Mesenchymal stem cell (in vitro differentiated cells and primary cell): ENCODE results near the gene TIAM1.

ENCODE experiments used
- DNase-seq: peaks from one replicate; pipeline ENCODE4 v3.0.0-alpha.2; 2013
- H2AFZ ChIP-seq: one replicate; pipeline ENCODE4 v1.6.1; 2013; ENCODE audit warnings: low read depth, mild to moderate bottlenecking, control low read depth, inconsistent platforms, low read length, moderate library complexity
- H2AK5ac ChIP-seq: 2 replicates; pipeline ENCODE4 v1.6.1; 2013; ENCODE audit warnings: low read length, moderate library complexity, mild to moderate bottlenecking, inconsistent platforms; ENCODE audit not compliant: severe bottlenecking
- H2BK120ac ChIP-seq: one replicate; pipeline ENCODE4 v1.6.1; 2013; ENCODE audit warnings: low read depth, mild to moderate bottlenecking, inconsistent platforms, low read length, moderate library complexity
- H2BK12ac ChIP-seq, 2 experiments: one replicate each; pipeline ENCODE4 v1.6.1; 2013; ENCODE audit warnings: inconsistent platforms in 2 of 2, low read length in 2 of 2, mild to moderate bottlenecking in 2 of 2, moderate library complexity in 2 of 2, control low read depth in 1 of 2
- H2BK15ac ChIP-seq: one replicate; pipeline ENCODE4 v1.6.1; 2013; ENCODE audit warnings: mild to moderate bottlenecking, low read depth, inconsistent platforms; ENCODE audit not compliant: poor library complexity, severe bottlenecking
- H2BK5ac ChIP-seq: 2 replicates; pipeline ENCODE4 v1.6.1; 2013; ENCODE audit warnings: low read depth, mild to moderate bottlenecking, low read length, control low read depth, inconsistent platforms; ENCODE audit not compliant: poor library complexity, severe bottlenecking
- H3K14ac ChIP-seq, 2 experiments: one replicate each; pipeline ENCODE4 v1.6.1; 2013; ENCODE audit warnings: inconsistent platforms in 2 of 2, low read length in 2 of 2, control low read depth in 1 of 2, mild to moderate bottlenecking in 1 of 2, moderate library complexity in 1 of 2
- H3K18ac ChIP-seq, 2 experiments: one replicate each; pipeline ENCODE4 v1.6.1; 2013; ENCODE audit warnings: inconsistent platforms in 2 of 2, low read length in 2 of 2, control low read depth in 1 of 2, low read depth in 1 of 2, mild to moderate bottlenecking in 1 of 2
- H3K23ac ChIP-seq, 2 experiments: one replicate each; pipeline ENCODE4 v1.6.1; 2013; ENCODE audit warnings: inconsistent platforms in 2 of 2, low read length in 2 of 2, mild to moderate bottlenecking in 2 of 2, moderate library complexity in 2 of 2, control low read depth in 1 of 2
- H3K27ac ChIP-seq: 2 replicates; pipeline ENCODE4 v1.5.1; 2013; ENCODE audit warnings: mild to moderate bottlenecking, moderate library complexity, low read length, control low read depth, inconsistent platforms; ENCODE audit not compliant: poor library complexity, severe bottlenecking
- H3K27me3 ChIP-seq, 2 experiments: 2 replicates each; pipeline versions ENCODE4 v1.6.1 to v1.7.0; 2013; ENCODE audit warnings: low read length in 2 of 2, mild to moderate bottlenecking in 2 of 2, moderate library complexity in 2 of 2, control low read depth in 1 of 2, inconsistent platforms in 1 of 2; ENCODE audit not compliant: control insufficient read depth in 1 of 2, insufficient read depth in 1 of 2
- H3K36me3 ChIP-seq, 2 experiments: 2 replicates each; pipeline versions ENCODE4 v1.6.1 to v1.7.0; 2013; ENCODE audit warnings: low read length in 2 of 2, control low read depth in 1 of 2, inconsistent platforms in 1 of 2, low read depth in 1 of 2, mild to moderate bottlenecking in 1 of 2; ENCODE audit not compliant: insufficient read depth in 2 of 2, control insufficient read depth in 1 of 2
- H3K4ac ChIP-seq, 2 experiments: one replicate each; pipeline ENCODE4 v1.6.1; 2013; ENCODE audit warnings: inconsistent platforms in 2 of 2, low read length in 2 of 2, mild to moderate bottlenecking in 2 of 2, moderate library complexity in 2 of 2, control low read depth in 1 of 2, low read depth in 1 of 2
- H3K4me1 ChIP-seq: 2 replicates; pipeline ENCODE4 v1.6.1; 2013; ENCODE audit warnings: low read depth, low read length, control low read depth; ENCODE audit not compliant: control insufficient read depth, insufficient read depth
- H3K4me2 ChIP-seq: 2 replicates; pipeline ENCODE4 v1.6.1; 2013; ENCODE audit warnings: low read length, mild to moderate bottlenecking, inconsistent platforms; ENCODE audit not compliant: poor library complexity, severe bottlenecking
- H3K4me3 ChIP-seq, 2 experiments: 2 replicates each; pipeline versions ENCODE4 v1.5.1 to v1.7.0; 2013; ENCODE audit warnings: low read length in 2 of 2, mild to moderate bottlenecking in 2 of 2, control low read depth in 1 of 2, low read depth in 1 of 2; ENCODE audit not compliant: insufficient read depth in 1 of 2
- H3K79me1 ChIP-seq: replicated peaks from 2 replicates; pipeline ENCODE4 v1.6.1; 2013; ENCODE audit warnings: mild to moderate bottlenecking, control low read depth, low read length, inconsistent platforms; ENCODE audit not compliant: poor library complexity, severe bottlenecking
- H3K9ac ChIP-seq: 2 replicates; pipeline ENCODE4 v1.7.0; 2013; ENCODE audit warnings: mild to moderate bottlenecking, low read length, moderate library complexity
- H3K9me3 ChIP-seq: 2 replicates; pipeline ENCODE4 v1.7.0; 2013; ENCODE audit warnings: mild to moderate bottlenecking, low read length; ENCODE audit not compliant: control insufficient read depth
- H4K8ac ChIP-seq: one replicate; pipeline ENCODE4 v1.6.1; 2013; ENCODE audit warnings: inconsistent platforms, mild to moderate bottlenecking, low read length, moderate library complexity
- H4K91ac ChIP-seq: one replicate; pipeline ENCODE4 v1.6.1; 2013; ENCODE audit warnings: mild to moderate bottlenecking, low read length, inconsistent platforms
- WGBS: methylation state at CpG from one replicate; pipeline ENCODE4 v1.1.7; 2013; ENCODE audit warnings: mixed read lengths; 5-methylcytosine and 5-hydroxymethylcytosine counted together

Gene TIAM1

DNA sequence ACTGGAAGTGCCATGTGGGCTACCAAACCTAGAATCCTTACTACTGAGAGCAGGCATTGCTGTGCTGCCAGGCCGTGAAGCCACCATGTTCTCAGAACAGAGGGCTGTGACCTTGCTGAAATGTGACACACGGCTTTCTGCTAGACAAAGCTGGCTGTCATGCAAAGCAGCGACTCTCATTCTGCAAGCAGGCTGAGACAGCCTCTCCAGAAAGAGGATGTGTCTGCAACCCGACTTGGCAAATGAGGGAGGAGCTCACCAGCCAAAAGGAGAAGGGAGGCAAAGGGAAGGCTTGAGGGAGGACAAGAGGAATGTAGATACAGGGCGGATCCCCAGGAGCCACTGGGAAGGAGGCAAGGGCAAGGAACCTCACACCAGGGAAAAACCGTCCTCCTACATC lies 220.1 kb downstream of the TIAM1 start:
- Histone ChIP-seq H4K91ac (no peak overlapping the region), H3K9me3 (no peaks in the 10 kb centered on the region), H2BK5ac (no peak overlapping the region), H2AK5ac (no peak overlapping the region), H3K79me1 (no peaks in the 10 kb centered on the region), H3K18ac (no peak overlapping the region), H3K4ac (no peak overlapping the region), H2BK15ac (no peak overlapping the region), H3K4me1 (no peaks in the 10 kb centered on the region), H3K36me3 (peaks cover 12 to 76% of the 10 kb centered on the region in 2 experiments), H2AFZ (no peak overlapping the region), H3K23ac (no peak overlapping the region), H3K14ac (no peak overlapping the region), H3K4me2 (no peak overlapping the region), H2BK120ac (no peak overlapping the region), H3K4me3 (no peak overlapping the region), H3K27ac (no peak overlapping the region), H3K27me3 (no peaks in the 10 kb centered on the region), H3K9ac (no peak overlapping the region), H2BK12ac (no peak overlapping the region), H4K8ac (no peak overlapping the region)
- WGBS, result 71% methylated on average over 6 of the region's 6 CpGs
- no peak for DNase-seq

GRCh38 chr21:31119199-31119598 lies 224.9 kb downstream of the TIAM1 start:
- Histone ChIP-seq H2BK12ac (no peak overlapping the region), H3K4me1 (peaks cover 4% of the 10 kb centered on the region), H3K23ac (no peak overlapping the region), H2BK15ac (no peak overlapping the region), H3K27me3 (no peaks in the 10 kb centered on the region), H2AFZ (no peak overlapping the region), H3K18ac (no peak overlapping the region), H3K4ac (no peak overlapping the region), H3K14ac (no peak overlapping the region), H3K9me3 (no peaks in the 10 kb centered on the region), H2BK5ac (no peak overlapping the region), H2AK5ac (no peak overlapping the region), H4K91ac (no peak overlapping the region), H3K9ac (no peak overlapping the region), H3K79me1 (no peaks in the 10 kb centered on the region), H3K36me3 (peaks cover 10 to 42% of the 10 kb centered on the region in 2 experiments), H2BK120ac (no peak overlapping the region), H4K8ac (no peak overlapping the region), H3K4me3 (no peak overlapping the region), H3K4me2 (no peak overlapping the region), H3K27ac (no peak overlapping the region)
- DNase-seq, result no peak
- 98% methylated on average over 6 of the region's 6 CpGs for WGBS

- DNase-seq, result peak; percentile 80
- H3K4ac ChIP-seq, result peak overlapping the region; percentile 49 to 75
- peak overlapping the region; percentile 83 for H4K91ac ChIP-seq
- peak overlapping the region; percentile 74 for H4K8ac ChIP-seq
- peak overlapping the region in 1 of 2 experiments; percentile 57 for H3K14ac ChIP-seq
- peaks cover 6 to 26% of the 10 kb centered on the region in 2 experiments for H3K36me3 ChIP-seq
- peak overlapping the region; percentile 10 for H3K9ac ChIP-seq
- H3K27ac ChIP-seq, result no peak overlapping the region
- H3K4me1 ChIP-seq, result peaks cover 4% of the 10 kb centered on the region
- H3K4me3 ChIP-seq, result peak overlapping the region in 1 of 2 experiments; percentile 24
- H2AFZ ChIP-seq, result peak overlapping the region; percentile 29
- peak overlapping the region in 1 of 2 experiments; percentile 99 for H2BK12ac ChIP-seq
- peak overlapping the region; percentile 51 for H2BK120ac ChIP-seq
- H3K23ac ChIP-seq, result no peak overlapping the region
- peak overlapping the region; percentile 60 to 81 for H3K18ac ChIP-seq
- peak overlapping the region; percentile 39 for H2BK15ac ChIP-seq
- H3K79me1 ChIP-seq, result no peaks in the 10 kb centered on the region
- H3K9me3 ChIP-seq, result no peaks in the 10 kb centered on the region
- H3K27me3 ChIP-seq, result no peaks in the 10 kb centered on the region
- 53% methylated on average over 9 of the region's 9 CpGs for WGBS
- no peak overlapping the region for H2AK5ac ChIP-seq
- H3K4me2 ChIP-seq, result no peak overlapping the region
- H2BK5ac ChIP-seq, result no peak overlapping the region
These were observed 226.7 kb downstream of the TIAM1 start for GRCh38 chr21:31117128-31117916.

DNA sequence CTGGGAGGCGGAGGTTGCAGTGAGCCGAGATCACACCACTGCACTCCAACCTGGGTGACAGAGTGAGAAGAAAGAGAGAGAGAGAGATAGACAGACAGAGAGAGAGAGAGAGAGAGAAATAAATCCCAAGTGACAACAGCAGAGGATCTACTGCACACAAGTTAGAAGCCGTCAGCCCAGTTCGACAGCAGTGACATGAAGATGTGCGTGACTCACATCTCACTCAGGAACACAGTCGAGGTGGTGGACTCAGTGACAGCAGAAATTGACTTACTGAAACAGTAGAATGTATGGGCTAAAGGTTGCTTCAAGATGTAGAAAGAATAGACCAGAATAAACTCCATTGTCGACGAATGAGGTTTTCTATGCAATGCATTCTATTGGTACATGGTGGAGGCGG lies 228.8 kb downstream of the TIAM1 start:
- Histone ChIP-seq H3K4me3 (no peak overlapping the region), H2BK120ac (no peak overlapping the region), H3K9ac (no peak overlapping the region), H3K14ac (no peak overlapping the region), H3K27me3 (no peaks in the 10 kb centered on the region), H3K4me2 (no peak overlapping the region), H2BK15ac (no peak overlapping the region), H4K91ac (peak overlapping the region; percentile 1), H2AFZ (no peak overlapping the region), H3K79me1 (no peaks in the 10 kb centered on the region), H3K4me1 (peaks cover 7% of the 10 kb centered on the region), H2AK5ac (no peak overlapping the region), H3K27ac (no peak overlapping the region), H4K8ac (no peak overlapping the region), H2BK5ac (no peak overlapping the region), H3K23ac (no peak overlapping the region), H3K18ac (no peak overlapping the region), H3K4ac (no peak overlapping the region), H3K9me3 (no peaks in the 10 kb centered on the region), H3K36me3 (peaks cover 2 to 9% of the 10 kb centered on the region in 2 experiments), H2BK12ac (no peak overlapping the region)
- 75% methylated on average over 9 of the region's 9 CpGs for WGBS
- no peak for DNase-seq
